WTC11 (cell line): Measurements from ENCODE around the gene CASQ2. TPM values are rescaled to one million over a fixed set of nuclear protein-coding genes. Genes with fewer than 3 reads are reported as not detected.

Source experiments
- ATAC-seq: fragments of 200-7000 bp; cut with Tn5 transposase; 2 replicates; pipeline ENCODE4 v1.10.0; 2021; ENCODE audit warnings: mild to moderate bottlenecking, moderate library complexity
- CTCF ChIA-PET: fragments of 300-600 bp; sonication (Branson Sonifier 250); formaldehyde crosslinking; loops from one replicate; lab custom pipeline; 2021; ENCODE audit warnings: antibody characterized with exemption; lab: Charles Lee
- POLR2A ChIA-PET: fragments of 350-600 bp; sonication (Branson Sonifier 250); formaldehyde crosslinking; loops from one replicate; lab custom pipeline; 2021; ENCODE audit warnings: antibody characterized with exemption; lab: Charles Lee
- DNase-seq: peaks from one replicate; pipeline ENCODE4 v3.0.0; 2021; ENCODE audit warnings: low spot score
- H3K27ac Mint-ChIP-seq: 2 replicates; pipeline ENCODE4 v1.8.0; 2021; ENCODE audit warnings: mixed read lengths
- H3K27me3 Mint-ChIP-seq: 2 replicates; pipeline ENCODE4 v1.8.0; 2021; ENCODE audit warnings: low read depth, mild to moderate bottlenecking, moderate library complexity, mixed read lengths
- H3K36me3 Mint-ChIP-seq: 2 replicates; pipeline ENCODE4 v1.8.0; 2021; ENCODE audit warnings: mixed read lengths
- H3K4me1 Mint-ChIP-seq: 2 replicates; pipeline ENCODE4 v1.8.0; 2022; ENCODE audit warnings: mixed read lengths
- H3K4me3 Mint-ChIP-seq: 2 replicates; pipeline ENCODE4 v1.8.0; 2021; ENCODE audit warnings: mild to moderate bottlenecking, moderate library complexity, mixed read lengths
- H3K9me3 Mint-ChIP-seq: 2 replicates; pipeline ENCODE4 v1.8.0; 2021; ENCODE audit warnings: mixed read lengths
- ATF1 ChIP-seq: sonication (generic); formaldehyde crosslinking; IDR thresholded peaks from 2 replicates; pipeline ENCODE4 v1.8.1; 2023; ENCODE audit warnings: mild to moderate bottlenecking, moderate library complexity, missing genetic modification reagents
- EMX1 ChIP-seq: fragments of 250-450 bp; sonication (Bioruptor Pico); IDR thresholded peaks from 2 replicates; pipeline ENCODE4 v1.8.0; 2021; ENCODE audit warnings: mild to moderate bottlenecking
- ETV6 ChIP-seq: sonication (generic); formaldehyde crosslinking; IDR thresholded peaks from 2 replicates; pipeline ENCODE4 v1.8.1; 2022; ENCODE audit warnings: mild to moderate bottlenecking, missing genetic modification reagents
- FOXJ3 ChIP-seq: sonication (generic); formaldehyde crosslinking; IDR thresholded peaks from 2 replicates; pipeline ENCODE4 v1.9.0; 2021; ENCODE audit warnings: missing genetic modification reagents, mild to moderate bottlenecking, borderline replicate concordance
- HMGA2 ChIP-seq: fragments of 250-450 bp; sonication (Bioruptor Pico); IDR thresholded peaks from 2 replicates; pipeline ENCODE4 v1.4.0; 2021; ENCODE audit warnings: mild to moderate bottlenecking, moderate library complexity
- MYBL2 ChIP-seq: sonication (generic); formaldehyde crosslinking; IDR thresholded peaks from 2 replicates; pipeline ENCODE4 v1.8.1; 2023; ENCODE audit warnings: mild to moderate bottlenecking, moderate library complexity, missing genetic modification reagents
- TEAD1 ChIP-seq: sonication (generic); formaldehyde crosslinking; IDR thresholded peaks from 2 replicates; pipeline ENCODE4 v1.8.0; 2022; ENCODE audit warnings: mild to moderate bottlenecking, missing genetic modification reagents
- TEAD4 ChIP-seq: sonication (generic); formaldehyde crosslinking; IDR thresholded peaks from 2 replicates; pipeline ENCODE4 v1.8.0; 2022; ENCODE audit warnings: mild to moderate bottlenecking, missing genetic modification reagents
- ZNF138 ChIP-seq: sonication (generic); formaldehyde crosslinking; conservative IDR thresholded peaks from 2 replicates; pipeline ENCODE4 v1.8.1; 2022; ENCODE audit warnings: mild to moderate bottlenecking, moderate library complexity, missing genetic modification reagents
- ZNF263 ChIP-seq: sonication (generic); formaldehyde crosslinking; IDR thresholded peaks from 2 replicates; pipeline ENCODE4 v1.8.1; 2022; ENCODE audit warnings: low read depth, mild to moderate bottlenecking, moderate library complexity, missing genetic modification reagents
- ZNF423 ChIP-seq: fragments of 250-450 bp; sonication (Bioruptor Pico); IDR thresholded peaks from 2 replicates; pipeline ENCODE4 v2.1.2; 2022; ENCODE audit warnings: mild to moderate bottlenecking, moderate library complexity
- total RNA-seq: library from RNA; stranded (reverse); gene quantifications from 3 replicates; pipeline ENCODE4 v1.2.3, GENCODE V29; 2021
- TF ChIP-seq, protein P1 (sequence below): sonication (generic); formaldehyde crosslinking; conservative IDR thresholded peaks from 2 replicates; pipeline ENCODE4 v1.8.1; 2022; ENCODE audit warnings: mild to moderate bottlenecking, missing genetic modification reagents
- TF ChIP-seq, protein P2 (sequence below): sonication (generic); formaldehyde crosslinking; IDR thresholded peaks from 2 replicates; pipeline ENCODE4 v1.8.0; 2022; ENCODE audit warnings: mild to moderate bottlenecking, missing genetic modification reagents
- TF ChIP-seq, protein P3 (sequence below): sonication (generic); formaldehyde crosslinking; IDR thresholded peaks from 2 replicates; pipeline ENCODE4 v1.8.1; 2022; ENCODE audit warnings: low read depth, missing genetic modification reagents, borderline replicate concordance
- TF ChIP-seq, protein P4 (sequence below): sonication (generic); formaldehyde crosslinking; IDR thresholded peaks from 2 replicates; pipeline ENCODE4 v1.8.0; 2023; ENCODE audit warnings: mild to moderate bottlenecking, missing genetic modification reagents
- TF ChIP-seq, protein P5 (sequence below): sonication (generic); formaldehyde crosslinking; IDR thresholded peaks from 2 replicates; pipeline ENCODE4 v1.8.1; 2023; ENCODE audit warnings: mild to moderate bottlenecking, missing genetic modification reagents, moderate library complexity
- TF ChIP-seq, protein P6 (sequence below): sonication (generic); formaldehyde crosslinking; IDR thresholded peaks from 2 replicates; pipeline ENCODE4 v1.8.0; 2022; ENCODE audit warnings: mild to moderate bottlenecking, missing genetic modification reagents
- TF ChIP-seq, protein P7 (sequence below): fragments of 250-450 bp; sonication (Bioruptor Pico); IDR thresholded peaks from 2 replicates; pipeline ENCODE4 v2.1.2; 2022; ENCODE audit warnings: mild to moderate bottlenecking, moderate library complexity
- TF ChIP-seq, protein P8 (sequence below): sonication (generic); formaldehyde crosslinking; IDR thresholded peaks from 2 replicates; pipeline ENCODE4 v1.8.0; 2022; ENCODE audit warnings: mild to moderate bottlenecking, missing genetic modification reagents
- TF ChIP-seq, protein P9 (sequence below): sonication (generic); formaldehyde crosslinking; IDR thresholded peaks from 2 replicates; pipeline ENCODE4 v1.8.0; 2022; ENCODE audit warnings: mild to moderate bottlenecking, missing genetic modification reagents

The CASQ2 gene
- total RNA-seq, 1 experiment from 2014 or later, result not detected

DNA sequence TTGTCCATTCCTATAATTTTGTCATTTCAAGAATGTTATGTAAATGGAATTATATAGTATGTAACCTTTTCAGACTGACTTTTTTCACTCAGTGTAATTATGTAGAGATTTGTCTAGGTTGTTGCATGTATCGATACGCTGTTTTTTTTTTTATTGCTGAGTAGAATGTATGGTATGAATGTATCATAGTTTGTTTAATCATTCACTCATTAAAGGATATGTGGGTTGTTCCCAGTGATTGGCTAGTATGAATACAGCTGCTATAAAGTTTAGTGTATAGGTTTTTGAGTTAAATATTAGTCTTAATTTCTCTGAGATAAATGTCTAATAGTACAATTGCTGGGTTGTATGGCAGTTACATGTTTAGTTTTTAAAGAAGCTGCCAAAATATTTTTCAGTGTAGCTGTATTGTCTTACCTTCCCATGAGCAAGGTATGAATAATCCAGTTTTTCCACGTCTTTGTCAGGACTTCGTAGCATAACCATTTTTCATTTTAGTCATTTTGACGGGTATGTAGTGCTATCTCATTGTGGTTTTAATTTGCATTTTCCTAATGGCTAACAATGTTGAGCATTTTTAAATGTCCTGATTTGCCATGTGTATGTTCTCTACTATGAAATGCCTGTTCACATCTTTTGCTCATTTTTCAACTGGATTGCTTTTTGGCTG is 22.4 kb downstream of the CASQ2 start:
- Mint-ChIP-seq H3K36me3 (no peaks in the 10 kb centered on the region), H3K27ac (no peak overlapping the region), H3K4me3 (no peak overlapping the region), H3K27me3 (no peaks in the 10 kb centered on the region), H3K9me3 (no peaks in the 10 kb centered on the region), H3K4me1 (peaks cover 11% of the 10 kb centered on the region)
- ChIA-PET POLR2A (no interaction called here), CTCF (interaction anchor here (1.1 kb wide), 1 partner anchor 39 kb away, joined by 3 read pairs; no protein-coding TSS in a partner anchor)
- DNase-seq, result no peak
- ATAC-seq, result no peak
- TF ChIP-seq, protein P1, sequence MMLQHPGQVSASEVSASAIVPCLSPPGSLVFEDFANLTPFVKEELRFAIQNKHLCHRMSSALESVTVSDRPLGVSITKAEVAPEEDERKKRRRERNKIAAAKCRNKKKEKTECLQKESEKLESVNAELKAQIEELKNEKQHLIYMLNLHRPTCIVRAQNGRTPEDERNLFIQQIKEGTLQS (CRISPR knock-in tag), result no peak
- TF ChIP-seq, protein P2, sequence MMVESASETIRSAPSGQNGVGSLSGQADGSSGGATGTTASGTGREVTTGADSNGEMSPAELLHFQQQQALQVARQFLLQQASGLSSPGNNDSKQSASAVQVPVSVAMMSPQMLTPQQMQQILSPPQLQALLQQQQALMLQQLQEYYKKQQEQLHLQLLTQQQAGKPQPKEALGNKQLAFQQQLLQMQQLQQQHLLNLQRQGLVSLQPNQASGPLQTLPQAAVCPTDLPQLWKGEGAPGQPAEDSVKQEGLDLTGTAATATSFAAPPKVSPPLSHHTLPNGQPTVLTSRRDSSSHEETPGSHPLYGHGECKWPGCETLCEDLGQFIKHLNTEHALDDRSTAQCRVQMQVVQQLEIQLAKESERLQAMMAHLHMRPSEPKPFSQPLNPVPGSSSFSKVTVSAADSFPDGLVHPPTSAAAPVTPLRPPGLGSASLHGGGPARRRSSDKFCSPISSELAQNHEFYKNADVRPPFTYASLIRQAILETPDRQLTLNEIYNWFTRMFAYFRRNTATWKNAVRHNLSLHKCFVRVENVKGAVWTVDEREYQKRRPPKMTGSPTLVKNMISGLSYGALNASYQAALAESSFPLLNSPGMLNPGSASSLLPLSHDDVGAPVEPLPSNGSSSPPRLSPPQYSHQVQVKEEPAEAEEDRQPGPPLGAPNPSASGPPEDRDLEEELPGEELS (CRISPR knock-in tag), result no peak
- TF ChIP-seq MYBL2 (CRISPR knock-in tag) (no peak), TEAD1 (CRISPR knock-in tag) (no peak), ETV6 (CRISPR knock-in tag) (no peak), HMGA2 (CRISPR knock-in tag) (no peak)
- TF ChIP-seq, protein P3, sequence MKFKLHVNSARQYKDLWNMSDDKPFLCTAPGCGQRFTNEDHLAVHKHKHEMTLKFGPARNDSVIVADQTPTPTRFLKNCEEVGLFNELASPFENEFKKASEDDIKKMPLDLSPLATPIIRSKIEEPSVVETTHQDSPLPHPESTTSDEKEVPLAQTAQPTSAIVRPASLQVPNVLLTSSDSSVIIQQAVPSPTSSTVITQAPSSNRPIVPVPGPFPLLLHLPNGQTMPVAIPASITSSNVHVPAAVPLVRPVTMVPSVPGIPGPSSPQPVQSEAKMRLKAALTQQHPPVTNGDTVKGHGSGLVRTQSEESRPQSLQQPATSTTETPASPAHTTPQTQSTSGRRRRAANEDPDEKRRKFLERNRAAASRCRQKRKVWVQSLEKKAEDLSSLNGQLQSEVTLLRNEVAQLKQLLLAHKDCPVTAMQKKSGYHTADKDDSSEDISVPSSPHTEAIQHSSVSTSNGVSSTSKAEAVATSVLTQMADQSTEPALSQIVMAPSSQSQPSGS, result no peak
- TF ChIP-seq, protein P4, sequence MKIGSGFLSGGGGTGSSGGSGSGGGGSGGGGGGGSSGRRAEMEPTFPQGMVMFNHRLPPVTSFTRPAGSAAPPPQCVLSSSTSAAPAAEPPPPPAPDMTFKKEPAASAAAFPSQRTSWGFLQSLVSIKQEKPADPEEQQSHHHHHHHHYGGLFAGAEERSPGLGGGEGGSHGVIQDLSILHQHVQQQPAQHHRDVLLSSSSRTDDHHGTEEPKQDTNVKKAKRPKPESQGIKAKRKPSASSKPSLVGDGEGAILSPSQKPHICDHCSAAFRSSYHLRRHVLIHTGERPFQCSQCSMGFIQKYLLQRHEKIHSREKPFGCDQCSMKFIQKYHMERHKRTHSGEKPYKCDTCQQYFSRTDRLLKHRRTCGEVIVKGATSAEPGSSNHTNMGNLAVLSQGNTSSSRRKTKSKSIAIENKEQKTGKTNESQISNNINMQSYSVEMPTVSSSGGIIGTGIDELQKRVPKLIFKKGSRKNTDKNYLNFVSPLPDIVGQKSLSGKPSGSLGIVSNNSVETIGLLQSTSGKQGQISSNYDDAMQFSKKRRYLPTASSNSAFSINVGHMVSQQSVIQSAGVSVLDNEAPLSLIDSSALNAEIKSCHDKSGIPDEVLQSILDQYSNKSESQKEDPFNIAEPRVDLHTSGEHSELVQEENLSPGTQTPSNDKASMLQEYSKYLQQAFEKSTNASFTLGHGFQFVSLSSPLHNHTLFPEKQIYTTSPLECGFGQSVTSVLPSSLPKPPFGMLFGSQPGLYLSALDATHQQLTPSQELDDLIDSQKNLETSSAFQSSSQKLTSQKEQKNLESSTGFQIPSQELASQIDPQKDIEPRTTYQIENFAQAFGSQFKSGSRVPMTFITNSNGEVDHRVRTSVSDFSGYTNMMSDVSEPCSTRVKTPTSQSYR, result no peak
- TF ChIP-seq, protein P5, sequence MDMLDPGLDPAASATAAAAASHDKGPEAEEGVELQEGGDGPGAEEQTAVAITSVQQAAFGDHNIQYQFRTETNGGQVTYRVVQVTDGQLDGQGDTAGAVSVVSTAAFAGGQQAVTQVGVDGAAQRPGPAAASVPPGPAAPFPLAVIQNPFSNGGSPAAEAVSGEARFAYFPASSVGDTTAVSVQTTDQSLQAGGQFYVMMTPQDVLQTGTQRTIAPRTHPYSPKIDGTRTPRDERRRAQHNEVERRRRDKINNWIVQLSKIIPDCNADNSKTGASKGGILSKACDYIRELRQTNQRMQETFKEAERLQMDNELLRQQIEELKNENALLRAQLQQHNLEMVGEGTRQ (CRISPR knock-in tag), result no peak

DNA sequence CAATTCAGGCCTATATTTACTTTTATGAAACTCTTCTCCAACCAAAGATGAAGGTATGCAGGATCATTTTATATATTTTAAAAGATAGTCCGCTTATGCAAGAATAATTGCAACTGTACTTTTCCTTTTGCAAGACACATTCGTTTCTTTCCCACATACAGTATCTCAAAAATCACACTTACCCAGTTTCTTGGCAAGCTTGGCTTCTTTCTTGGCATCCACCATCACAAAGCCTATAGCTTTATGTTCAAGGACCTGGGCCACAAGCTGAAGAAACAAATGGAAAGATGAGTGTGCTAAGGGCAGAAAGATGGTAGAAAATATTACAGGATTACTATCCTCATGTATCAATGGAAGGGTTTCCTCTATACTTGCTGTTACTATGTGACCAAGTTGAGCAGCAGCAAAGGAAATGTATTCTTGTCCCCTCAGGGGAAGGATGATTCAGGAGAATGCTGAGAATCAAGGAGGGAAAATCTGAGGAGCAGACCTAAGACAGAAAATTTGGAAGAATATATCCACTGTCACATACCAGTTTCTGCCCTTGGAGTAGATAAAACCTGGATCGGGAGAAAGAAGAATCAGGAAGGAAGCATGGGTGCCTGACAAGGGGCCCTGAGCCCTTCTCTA is 23.8 kb downstream of the CASQ2 start:
- DNase-seq, result no peak
- H3K36me3 Mint-ChIP-seq, result no peaks in the 10 kb centered on the region
- no peaks in the 10 kb centered on the region for H3K27me3 Mint-ChIP-seq
- no peak overlapping the region for H3K4me3 Mint-ChIP-seq
- ATAC-seq, result no peak
- H3K27ac Mint-ChIP-seq, result no peak overlapping the region
- no peaks in the 10 kb centered on the region for H3K9me3 Mint-ChIP-seq
- peaks cover 11% of the 10 kb centered on the region for H3K4me1 Mint-ChIP-seq
- POLR2A ChIA-PET, result no interaction called here
- CTCF ChIA-PET, result interaction anchor here (1.2 to 1.8 kb wide), 2 partner anchors 27 to 38 kb away, joined by 5 to 8 read pairs; no protein-coding TSS in a partner anchor
- TF ChIP-seq ETV6 (CRISPR knock-in tag) (no peak), ZNF263 (no peak), ZNF138 (no peak), FOXJ3 (no peak), TEAD4 (CRISPR knock-in tag) (no peak), ZNF423 (CRISPR knock-in tag) (no peak), EMX1 (no peak), ATF1 (CRISPR knock-in tag) (no peak), HMGA2 (CRISPR knock-in tag) (no peak)
- TF ChIP-seq, protein P6, sequence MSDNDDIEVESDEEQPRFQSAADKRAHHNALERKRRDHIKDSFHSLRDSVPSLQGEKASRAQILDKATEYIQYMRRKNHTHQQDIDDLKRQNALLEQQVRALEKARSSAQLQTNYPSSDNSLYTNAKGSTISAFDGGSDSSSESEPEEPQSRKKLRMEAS (CRISPR knock-in tag), result no peak
- TF ChIP-seq, protein P7, sequence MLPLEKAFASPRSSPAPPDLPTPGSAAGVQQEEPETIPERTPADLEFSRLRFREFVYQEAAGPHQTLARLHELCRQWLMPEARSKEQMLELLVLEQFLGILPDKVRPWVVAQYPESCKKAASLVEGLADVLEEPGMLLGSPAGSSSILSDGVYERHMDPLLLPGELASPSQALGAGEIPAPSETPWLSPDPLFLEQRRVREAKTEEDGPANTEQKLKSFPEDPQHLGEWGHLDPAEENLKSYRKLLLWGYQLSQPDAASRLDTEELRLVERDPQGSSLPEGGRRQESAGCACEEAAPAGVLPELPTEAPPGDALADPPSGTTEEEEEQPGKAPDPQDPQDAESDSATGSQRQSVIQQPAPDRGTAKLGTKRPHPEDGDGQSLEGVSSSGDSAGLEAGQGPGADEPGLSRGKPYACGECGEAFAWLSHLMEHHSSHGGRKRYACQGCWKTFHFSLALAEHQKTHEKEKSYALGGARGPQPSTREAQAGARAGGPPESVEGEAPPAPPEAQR (CRISPR knock-in tag), result no peak
- TF ChIP-seq, protein P8, sequence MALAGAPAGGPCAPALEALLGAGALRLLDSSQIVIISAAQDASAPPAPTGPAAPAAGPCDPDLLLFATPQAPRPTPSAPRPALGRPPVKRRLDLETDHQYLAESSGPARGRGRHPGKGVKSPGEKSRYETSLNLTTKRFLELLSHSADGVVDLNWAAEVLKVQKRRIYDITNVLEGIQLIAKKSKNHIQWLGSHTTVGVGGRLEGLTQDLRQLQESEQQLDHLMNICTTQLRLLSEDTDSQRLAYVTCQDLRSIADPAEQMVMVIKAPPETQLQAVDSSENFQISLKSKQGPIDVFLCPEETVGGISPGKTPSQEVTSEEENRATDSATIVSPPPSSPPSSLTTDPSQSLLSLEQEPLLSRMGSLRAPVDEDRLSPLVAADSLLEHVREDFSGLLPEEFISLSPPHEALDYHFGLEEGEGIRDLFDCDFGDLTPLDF (CRISPR knock-in tag), result no peak
- TF ChIP-seq, protein P9, sequence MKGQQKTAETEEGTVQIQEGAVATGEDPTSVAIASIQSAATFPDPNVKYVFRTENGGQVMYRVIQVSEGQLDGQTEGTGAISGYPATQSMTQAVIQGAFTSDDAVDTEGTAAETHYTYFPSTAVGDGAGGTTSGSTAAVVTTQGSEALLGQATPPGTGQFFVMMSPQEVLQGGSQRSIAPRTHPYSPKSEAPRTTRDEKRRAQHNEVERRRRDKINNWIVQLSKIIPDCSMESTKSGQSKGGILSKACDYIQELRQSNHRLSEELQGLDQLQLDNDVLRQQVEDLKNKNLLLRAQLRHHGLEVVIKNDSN (CRISPR knock-in tag), result no peak
